ES-I3 (cell line): ENCODE measurements around the gene LIME1.
"Not testable (repeated sequence)": the region's sequence is repeated elsewhere in the genome, so short reads cannot be mapped to it uniquely, and the experiment has no call there.

Experiments
- H3K36me3 ChIP-seq: 2 replicates; pipeline ENCODE4 v1.6.1; 2013; ENCODE audit warnings: mild to moderate bottlenecking, low read length, control low read depth, moderate library complexity; ENCODE audit not compliant: insufficient read depth
- H3K4me1 ChIP-seq: 2 replicates; pipeline ENCODE4 v1.6.1; 2013; ENCODE audit warnings: mild to moderate bottlenecking, control low read depth, low read length; ENCODE audit not compliant: insufficient read depth
- H3K9ac ChIP-seq: 2 replicates; pipeline ENCODE4 v1.6.1; 2013; ENCODE audit warnings: low read depth, mild to moderate bottlenecking, low read length, moderate library complexity
- H3K9me3 ChIP-seq: 2 replicates; pipeline ENCODE4 v1.6.1; 2013; ENCODE audit warnings: mild to moderate bottlenecking, low read length, moderate library complexity; ENCODE audit not compliant: control insufficient read depth, insufficient read depth

Gene LIME1

GRCh38 chr20:63709149-63709527 lies 27.3 kb upstream of the LIME1 start:
- peaks cover 27% of the 10 kb centered on the region for H3K36me3 ChIP-seq
- H3K4me1 ChIP-seq: 0 out of 2 replicates have a peak, but pooled peaks cover 5% of the 10 kb centered on the region
- H3K9me3 ChIP-seq: no peaks in the 10 kb centered on the region
- H3K9ac ChIP-seq: no peak overlapping the region

GRCh38 chr20:63711085-63711645 lies 25.3 kb upstream of the LIME1 start:
- Histone ChIP-seq H3K9ac (no peak overlapping the region), H3K36me3 (peaks cover 27% of the 10 kb centered on the region), H3K9me3 (no peaks in the 10 kb centered on the region), H3K4me1 (0 out of 2 replicates have a peak, but pooled peaks cover 5% of the 10 kb centered on the region)

- H3K36me3 ChIP-seq: peaks cover 27% of the 10 kb centered on the region
- H3K9me3 ChIP-seq: no peaks in the 10 kb centered on the region
- no peak overlapping the region for H3K9ac ChIP-seq
These were observed 24.3 kb upstream of the LIME1 start for GRCh38 chr20:63712191-63712590.

GRCh38 chr20:63714858-63715257 lies 21.6 kb upstream of the LIME1 start:
- Histone ChIP-seq H3K36me3 (peaks cover 23% of the 10 kb centered on the region), H3K9me3 (no peaks in the 10 kb centered on the region), H3K9ac (no peak overlapping the region), H3K4me1 (no peaks in the 10 kb centered on the region)

More at GRCh38 chr20:63712191-63712590, 24.3 kb upstream of the LIME1 start:
- H3K4me1 ChIP-seq: no peaks in the 10 kb centered on the region

GRCh38 chr20:63718996-63719395 lies 17.5 kb upstream of the LIME1 start:
- Histone ChIP-seq H3K36me3 (peaks cover 7% of the 10 kb centered on the region; the same call in 1 of the 2 replicates), H3K4me1 (no peaks in the 10 kb centered on the region), H3K9ac (no peak overlapping the region), H3K9me3 (no peaks in the 10 kb centered on the region)

- H3K4me1 ChIP-seq, H3K36me3 ChIP-seq, H3K9me3 ChIP-seq: not testable (repeated sequence)
These were observed 13.4 kb upstream of the LIME1 start for GRCh38 chr20:63722967-63723622.

GRCh38 chr20:63730189-63730733 lies 6.2 kb upstream of the LIME1 start:
- H3K4me1 ChIP-seq, H3K9me3 ChIP-seq, H3K9ac ChIP-seq, H3K36me3 ChIP-seq: not testable (repeated sequence)

More at GRCh38 chr20:63722967-63723622, 13.4 kb upstream of the LIME1 start:
- H3K9ac ChIP-seq: not testable (repeated sequence)

- Histone ChIP-seq H3K9ac (no peak overlapping the region), H3K9me3 (no peaks in the 10 kb centered on the region), H3K4me1 (no peaks in the 10 kb centered on the region), H3K36me3 (no peaks in the 10 kb centered on the region; the same call in 1 of the 2 replicates)
These were observed 5.1 kb upstream of the LIME1 start for GRCh38 chr20:63731410-63731809.

- H3K9ac ChIP-seq: no peak overlapping the region
- no peaks in the 10 kb centered on the region; the same call in 1 of the 2 replicates for H3K4me1 ChIP-seq
- no peaks in the 10 kb centered on the region for H3K9me3 ChIP-seq
- H3K36me3 ChIP-seq: no peaks in the 10 kb centered on the region; the same call in 1 of the 2 replicates
These were observed 4.1 kb upstream of the LIME1 start for GRCh38 chr20:63732118-63733095.

GRCh38 chr20:63733117-63733516 lies 3.3 kb upstream of the LIME1 start:
- Histone ChIP-seq H3K36me3 (no peaks in the 10 kb centered on the region; the same call in 1 of the 2 replicates), H3K9ac (no peak overlapping the region), H3K9me3 (no peaks in the 10 kb centered on the region), H3K4me1 (no peaks in the 10 kb centered on the region; the same call in 1 of the 2 replicates)

- Histone ChIP-seq H3K9me3 (no peaks in the 10 kb centered on the region), H3K36me3 (no peaks in the 10 kb centered on the region; the same call in 1 of the 2 replicates), H3K4me1 (peaks cover 3% of the 10 kb centered on the region; the same call in 1 of the 2 replicates), H3K9ac (no peak overlapping the region)
These were observed 2.8 kb upstream of the LIME1 start for GRCh38 chr20:63733579-63734081.

GRCh38 chr20:63734111-63734945 lies 2.1 kb upstream of the LIME1 start:
- Histone ChIP-seq H3K9me3 (no peaks in the 10 kb centered on the region), H3K36me3 (no peaks in the 10 kb centered on the region; the same call in 1 of the 2 replicates), H3K9ac (no peak overlapping the region), H3K4me1 (peaks cover 3% of the 10 kb centered on the region; the same call in 1 of the 2 replicates)
